Prostate gland (tissue), 2 donors: ENCODE measurements around the gene PABPC4L.
A peak's percentile ranks its signal among the peaks of the same experiment; 100 is the strongest.

ENCODE experiments used
- CTCF ChIP-seq, 4 experiments: fragments of 200-600 bp in 2 of 4; fragments of 450-650 bp in 2 of 4; sonication (generic) in 2 of 4; IDR thresholded peaks; 1 replicate in 3 of 4; 2 replicates in 1 of 4; pipeline ENCODE4 v1.5.1; 2016 to 2019; ENCODE audit warnings: antibody characterized with exemption in 4 of 4, mild to moderate bottlenecking in 2 of 4, moderate library complexity in 2 of 4
- POLR2A ChIP-seq: fragments of 450-650 bp; IDR thresholded peaks from one replicate; pipeline ENCODE4 v1.6.1; 2016; ENCODE audit warnings: antibody characterized with exemption, mild to moderate bottlenecking
- POLR2AphosphoS5 ChIP-seq: sonication (generic); formaldehyde crosslinking; IDR thresholded peaks from one replicate; pipeline ENCODE4 v1.6.1; 2017; ENCODE audit warnings: antibody characterized with exemption

GRCh38 chr4:134202166-134202956 is 772 bp upstream of the PABPC4L start:
- TF ChIP-seq CTCF (IDR thresholded peaks at IDR 0.05) (no peak), POLR2AphosphoS5 (peak; percentile 29), POLR2A (no peak)
